HL-60 (cell line): ENCODE results near the gene PRDM5.

ENCODE experiments used
- DNase-seq, 2 experiments: peaks; one replicate each; pipeline ENCODE4 v3.0.0-alpha.2; 2010 to 2020; ENCODE audit warnings: low read depth in 1 of 2, low spot score in 1 of 2
- H3K27ac ChIP-seq: fragments of 250-450 bp; sonication (Bioruptor Pico); replicated peaks from 2 replicates; pipeline ENCODE4 v1.5.1; 2020; ENCODE audit warnings: mild to moderate bottlenecking, moderate library complexity
- H3K27me3 ChIP-seq: fragments of 250-450 bp; sonication (Bioruptor Pico); 2 replicates; pipeline ENCODE4 v1.5.1; 2021; ENCODE audit warnings: mild to moderate bottlenecking, moderate library complexity; ENCODE audit not compliant: insufficient read depth, poor library complexity, severe bottlenecking
- H3K4me3 ChIP-seq: replicated peaks from 2 replicates; pipeline ENCODE4 v1.5.1; 2011; ENCODE audit warnings: mild to moderate bottlenecking, control low read depth, low read length; ENCODE audit not compliant: insufficient read depth
- CTCF ChIP-seq: IDR thresholded peaks from one replicate; pipeline ENCODE4 v1.5.1; 2011; ENCODE audit warnings: low read length, control low read depth, inconsistent platforms; ENCODE audit not compliant: insufficient read depth
- GABPA ChIP-seq: IDR thresholded peaks from 2 replicates; pipeline ENCODE4 v1.6.1; 2012; ENCODE audit warnings: low read depth
- POLR2AphosphoS5 ChIP-seq: IDR thresholded peaks from 2 replicates; pipeline ENCODE4 v1.6.1; 2012; ENCODE audit warnings: low read depth
- REST ChIP-seq: IDR thresholded peaks from 2 replicates; pipeline ENCODE4 v1.6.1; 2012; ENCODE audit warnings: low read depth; ENCODE audit not compliant: insufficient replicate concordance
- SPI1 ChIP-seq: IDR thresholded peaks from 2 replicates; pipeline ENCODE4 v1.6.1; 2012; ENCODE audit warnings: low read depth, mild to moderate bottlenecking, borderline replicate concordance

PRDM5 gene

GRCh38 chr4:120902925-120903324 is 19.6 kb downstream of the PRDM5 start:
- Histone ChIP-seq H3K27me3 (no peaks in the 10 kb centered on the region), H3K4me3 (no peak overlapping the region), H3K27ac (no peak overlapping the region)
- DNase-seq: no peak
- no peak for TF ChIP-seq REST
- TF ChIP-seq GABPA: no peak
- no peak for TF ChIP-seq CTCF
- TF ChIP-seq SPI1: no peak
- no peak for TF ChIP-seq POLR2AphosphoS5

- Histone ChIP-seq H3K27me3 (no peaks in the 10 kb centered on the region), H3K27ac (no peak overlapping the region), H3K4me3 (no peak overlapping the region)
- no peak for DNase-seq
- no peak for TF ChIP-seq GABPA
- no peak for TF ChIP-seq CTCF
- TF ChIP-seq POLR2AphosphoS5: no peak
- no peak for TF ChIP-seq REST
- TF ChIP-seq SPI1: no peak
Observed at GRCh38 chr4:120901731-120902130, 20.8 kb downstream of the PRDM5 start.

GRCh38 chr4:120897981-120898719 is 24.4 kb downstream of the PRDM5 start:
- DNase-seq: no peak
- TF ChIP-seq SPI1 (no peak), GABPA (no peak), CTCF (no peak)
- no peaks in the 10 kb centered on the region for H3K27me3 ChIP-seq
- no peak overlapping the region for H3K4me3 ChIP-seq
- H3K27ac ChIP-seq: no peak overlapping the region

- DNase-seq: no peak
- Histone ChIP-seq H3K27ac (no peak overlapping the region), H3K27me3 (no peaks in the 10 kb centered on the region), H3K4me3 (no peak overlapping the region)
- TF ChIP-seq GABPA: no peak
- no peak for TF ChIP-seq SPI1
- TF ChIP-seq REST: no peak
- no peak for TF ChIP-seq CTCF
- TF ChIP-seq POLR2AphosphoS5: no peak
Observed at GRCh38 chr4:120895554-120895953, 27.0 kb downstream of the PRDM5 start.
